HL-60 (cell line): Measurements from ENCODE around the gene WRNIP1.

Experiments
- DNase-seq, 2 experiments: peaks; one replicate each; pipeline ENCODE4 v3.0.0-alpha.2; 2010 to 2020; ENCODE audit warnings: low read depth in 1 of 2, low spot score in 1 of 2
- H3K27ac ChIP-seq: fragments of 250-450 bp; sonication (Bioruptor Pico); replicated peaks from 2 replicates; pipeline ENCODE4 v1.5.1; 2020; ENCODE audit warnings: mild to moderate bottlenecking, moderate library complexity
- H3K27me3 ChIP-seq: fragments of 250-450 bp; sonication (Bioruptor Pico); 2 replicates; pipeline ENCODE4 v1.5.1; 2021; ENCODE audit warnings: mild to moderate bottlenecking, moderate library complexity; ENCODE audit not compliant: insufficient read depth, poor library complexity, severe bottlenecking
- H3K4me3 ChIP-seq: replicated peaks from 2 replicates; pipeline ENCODE4 v1.5.1; 2011; ENCODE audit warnings: mild to moderate bottlenecking, control low read depth, low read length; ENCODE audit not compliant: insufficient read depth
- GABPA ChIP-seq: IDR thresholded peaks from 2 replicates; pipeline ENCODE4 v1.6.1; 2012; ENCODE audit warnings: low read depth
- POLR2AphosphoS5 ChIP-seq: IDR thresholded peaks from 2 replicates; pipeline ENCODE4 v1.6.1; 2012; ENCODE audit warnings: low read depth
- SPI1 ChIP-seq: IDR thresholded peaks from 2 replicates; pipeline ENCODE4 v1.6.1; 2012; ENCODE audit warnings: low read depth, mild to moderate bottlenecking, borderline replicate concordance
- TF ChIP-seq, protein P1 (sequence below): IDR thresholded peaks from 2 replicates; pipeline ENCODE4 v1.6.1; 2012; ENCODE audit warnings: low read depth; ENCODE audit not compliant: insufficient replicate concordance
- TF ChIP-seq, protein P2 (sequence below): IDR thresholded peaks from one replicate; pipeline ENCODE4 v1.5.1; 2011; ENCODE audit warnings: low read length, control low read depth, inconsistent platforms; ENCODE audit not compliant: insufficient read depth

The WRNIP1 gene

DNA sequence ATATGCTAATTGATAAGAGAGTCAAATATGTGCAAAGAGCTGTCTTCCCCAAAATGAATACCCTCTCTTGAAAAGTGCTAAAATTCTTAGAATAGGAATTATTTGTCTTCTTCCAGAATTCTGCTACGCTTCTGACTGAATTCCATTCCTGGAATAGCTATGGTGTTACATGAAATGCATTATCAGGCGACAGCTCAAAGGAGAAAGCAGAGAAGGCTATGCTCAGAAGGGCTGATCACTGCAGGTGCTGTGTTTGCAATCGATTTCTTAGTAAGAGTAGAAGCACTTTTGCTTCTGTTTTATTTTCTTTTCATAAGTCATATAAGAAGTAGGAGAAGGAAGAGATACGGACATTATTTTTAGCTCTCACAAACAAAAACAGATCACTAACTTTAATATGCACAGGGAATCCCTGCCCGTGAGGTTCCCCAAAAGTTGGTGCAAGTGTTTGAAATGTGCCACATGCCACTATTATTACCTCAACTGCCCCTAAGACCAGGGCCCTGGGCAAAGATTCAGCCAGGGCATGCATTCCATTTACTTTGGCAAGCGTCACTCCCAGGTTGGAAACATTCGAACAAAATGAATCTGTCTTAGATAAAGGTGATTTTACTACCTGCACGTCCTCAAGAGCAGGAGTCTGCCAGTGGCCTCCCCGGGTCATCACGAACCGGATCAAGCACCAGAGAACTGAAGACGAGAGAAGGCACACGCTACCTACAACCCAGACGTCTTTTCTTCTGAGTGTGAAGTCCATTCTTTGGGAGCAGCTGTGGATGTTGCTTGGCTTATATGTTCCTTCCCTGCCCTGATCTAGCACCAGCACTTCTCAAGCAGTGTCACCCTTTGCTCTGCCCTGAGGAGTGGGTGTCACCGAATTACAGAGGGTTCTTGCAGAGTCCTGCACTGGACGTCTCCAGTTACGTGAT lies 21.6 kb upstream of the WRNIP1 start:
- no peak overlapping the region for H3K27ac ChIP-seq
- no peak for TF ChIP-seq SPI1
- TF ChIP-seq, protein P1, sequence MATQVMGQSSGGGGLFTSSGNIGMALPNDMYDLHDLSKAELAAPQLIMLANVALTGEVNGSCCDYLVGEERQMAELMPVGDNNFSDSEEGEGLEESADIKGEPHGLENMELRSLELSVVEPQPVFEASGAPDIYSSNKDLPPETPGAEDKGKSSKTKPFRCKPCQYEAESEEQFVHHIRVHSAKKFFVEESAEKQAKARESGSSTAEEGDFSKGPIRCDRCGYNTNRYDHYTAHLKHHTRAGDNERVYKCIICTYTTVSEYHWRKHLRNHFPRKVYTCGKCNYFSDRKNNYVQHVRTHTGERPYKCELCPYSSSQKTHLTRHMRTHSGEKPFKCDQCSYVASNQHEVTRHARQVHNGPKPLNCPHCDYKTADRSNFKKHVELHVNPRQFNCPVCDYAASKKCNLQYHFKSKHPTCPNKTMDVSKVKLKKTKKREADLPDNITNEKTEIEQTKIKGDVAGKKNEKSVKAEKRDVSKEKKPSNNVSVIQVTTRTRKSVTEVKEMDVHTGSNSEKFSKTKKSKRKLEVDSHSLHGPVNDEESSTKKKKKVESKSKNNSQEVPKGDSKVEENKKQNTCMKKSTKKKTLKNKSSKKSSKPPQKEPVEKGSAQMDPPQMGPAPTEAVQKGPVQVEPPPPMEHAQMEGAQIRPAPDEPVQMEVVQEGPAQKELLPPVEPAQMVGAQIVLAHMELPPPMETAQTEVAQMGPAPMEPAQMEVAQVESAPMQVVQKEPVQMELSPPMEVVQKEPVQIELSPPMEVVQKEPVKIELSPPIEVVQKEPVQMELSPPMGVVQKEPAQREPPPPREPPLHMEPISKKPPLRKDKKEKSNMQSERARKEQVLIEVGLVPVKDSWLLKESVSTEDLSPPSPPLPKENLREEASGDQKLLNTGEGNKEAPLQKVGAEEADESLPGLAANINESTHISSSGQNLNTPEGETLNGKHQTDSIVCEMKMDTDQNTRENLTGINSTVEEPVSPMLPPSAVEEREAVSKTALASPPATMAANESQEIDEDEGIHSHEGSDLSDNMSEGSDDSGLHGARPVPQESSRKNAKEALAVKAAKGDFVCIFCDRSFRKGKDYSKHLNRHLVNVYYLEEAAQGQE: no peak
- no peak for TF ChIP-seq GABPA
- TF ChIP-seq, protein P2, sequence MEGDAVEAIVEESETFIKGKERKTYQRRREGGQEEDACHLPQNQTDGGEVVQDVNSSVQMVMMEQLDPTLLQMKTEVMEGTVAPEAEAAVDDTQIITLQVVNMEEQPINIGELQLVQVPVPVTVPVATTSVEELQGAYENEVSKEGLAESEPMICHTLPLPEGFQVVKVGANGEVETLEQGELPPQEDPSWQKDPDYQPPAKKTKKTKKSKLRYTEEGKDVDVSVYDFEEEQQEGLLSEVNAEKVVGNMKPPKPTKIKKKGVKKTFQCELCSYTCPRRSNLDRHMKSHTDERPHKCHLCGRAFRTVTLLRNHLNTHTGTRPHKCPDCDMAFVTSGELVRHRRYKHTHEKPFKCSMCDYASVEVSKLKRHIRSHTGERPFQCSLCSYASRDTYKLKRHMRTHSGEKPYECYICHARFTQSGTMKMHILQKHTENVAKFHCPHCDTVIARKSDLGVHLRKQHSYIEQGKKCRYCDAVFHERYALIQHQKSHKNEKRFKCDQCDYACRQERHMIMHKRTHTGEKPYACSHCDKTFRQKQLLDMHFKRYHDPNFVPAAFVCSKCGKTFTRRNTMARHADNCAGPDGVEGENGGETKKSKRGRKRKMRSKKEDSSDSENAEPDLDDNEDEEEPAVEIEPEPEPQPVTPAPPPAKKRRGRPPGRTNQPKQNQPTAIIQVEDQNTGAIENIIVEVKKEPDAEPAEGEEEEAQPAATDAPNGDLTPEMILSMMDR: no peak
- TF ChIP-seq POLR2AphosphoS5: no peak
- H3K4me3 ChIP-seq: no peak overlapping the region
- H3K27me3 ChIP-seq: no peaks in the 10 kb centered on the region
- no peak for DNase-seq

DNA sequence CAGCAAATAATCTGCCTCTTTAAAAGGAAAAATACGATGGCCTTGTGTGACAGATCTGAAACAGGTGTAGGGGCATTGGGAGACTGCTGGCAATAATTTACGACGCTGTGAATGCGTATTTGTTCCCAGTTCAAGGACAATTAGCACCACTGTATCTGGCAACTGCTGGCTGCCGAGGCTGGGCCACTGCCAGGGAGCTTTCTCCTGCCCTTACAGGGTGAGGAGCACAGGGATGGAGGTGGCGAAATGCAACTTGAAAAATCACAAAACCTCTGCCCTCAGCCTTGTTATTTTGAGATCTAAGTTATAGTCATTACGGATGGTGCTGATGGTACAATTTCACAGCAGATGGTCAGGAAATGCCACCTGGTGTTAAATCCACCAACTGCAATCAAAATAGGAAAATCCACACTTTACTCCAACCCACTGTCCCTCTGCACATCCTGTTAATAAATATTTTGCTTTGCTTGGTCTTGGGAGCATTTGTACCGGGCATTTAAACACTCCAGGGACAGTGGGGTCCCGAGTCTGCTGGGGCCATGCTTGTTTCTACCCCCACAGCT lies 20.9 kb upstream of the WRNIP1 start:
- TF ChIP-seq, protein P2: peak; percentile 2
- TF ChIP-seq POLR2AphosphoS5 (no peak), SPI1 (no peak), GABPA (no peak)
- TF ChIP-seq, protein P1: no peak
- Histone ChIP-seq H3K27ac (no peak overlapping the region), H3K4me3 (no peak overlapping the region), H3K27me3 (no peaks in the 10 kb centered on the region)
- DNase-seq: no peak

DNA sequence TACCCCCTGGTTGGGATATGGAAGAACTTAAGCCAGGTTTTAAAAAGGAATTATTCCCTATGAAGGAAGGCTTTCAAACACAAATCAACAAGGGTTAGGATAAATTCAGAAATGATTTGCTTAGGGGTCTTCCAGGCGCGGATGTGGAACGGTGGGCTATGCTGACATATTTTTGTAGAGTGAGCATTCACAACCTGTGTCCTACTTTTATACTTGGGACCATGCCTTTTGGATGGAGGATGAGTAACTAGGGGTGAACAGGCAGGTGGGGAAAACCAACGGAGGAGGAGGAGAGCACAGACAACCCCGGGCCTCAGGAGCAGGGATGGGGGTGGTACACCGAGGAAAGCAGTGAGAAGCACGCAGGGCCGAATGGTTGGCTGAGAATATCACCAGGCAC lies 20.4 kb upstream of the WRNIP1 start:
- Histone ChIP-seq H3K27me3 (no peaks in the 10 kb centered on the region), H3K4me3 (no peak overlapping the region), H3K27ac (no peak overlapping the region)
- TF ChIP-seq, protein P1: no peak
- no peak for TF ChIP-seq SPI1
- no peak for TF ChIP-seq GABPA
- TF ChIP-seq, protein P2: no peak
- TF ChIP-seq POLR2AphosphoS5: no peak
- no peak for DNase-seq
